GM23338 (cell line): ENCODE measurements around the gene OST4.

Experiments used
- CREB1 ChIP-seq: fragments of 250-450 bp; sonication (Bioruptor Pico); IDR thresholded peaks from 2 replicates; pipeline ENCODE4 v1.5.0; 2020; ENCODE audit warnings: low read depth, mild to moderate bottlenecking, moderate library complexity
- CTCF ChIP-seq, 2 experiments: fragments of 200-600 bp in 1 of 2; sonication (generic) in 1 of 2; conservative IDR thresholded peaks; 2 replicates each; pipeline versions ENCODE4 v1.5.1 to v1.6.1; 2016 to 2017; ENCODE audit warnings: antibody characterized with exemption in 2 of 2, low read depth in 2 of 2, mild to moderate bottlenecking in 2 of 2, moderate library complexity in 1 of 2
- EZH2phosphoT487 ChIP-seq: fragments of 200-600 bp; sonication (generic); IDR thresholded peaks from one replicate; pipeline ENCODE4 v1.8.1; 2018; ENCODE audit warnings: antibody characterized with exemption; ENCODE audit not compliant: unreplicated experiment
- JUNB ChIP-seq: IDR thresholded peaks from one replicate; pipeline ENCODE4 v1.6.1; 2016; ENCODE audit warnings: antibody characterized with exemption; ENCODE audit not compliant: unreplicated experiment
- POLR2AphosphoS5 ChIP-seq: IDR thresholded peaks from 2 replicates; pipeline ENCODE4 v1.6.1; 2016; ENCODE audit warnings: antibody characterized with exemption, low read depth

DNA sequence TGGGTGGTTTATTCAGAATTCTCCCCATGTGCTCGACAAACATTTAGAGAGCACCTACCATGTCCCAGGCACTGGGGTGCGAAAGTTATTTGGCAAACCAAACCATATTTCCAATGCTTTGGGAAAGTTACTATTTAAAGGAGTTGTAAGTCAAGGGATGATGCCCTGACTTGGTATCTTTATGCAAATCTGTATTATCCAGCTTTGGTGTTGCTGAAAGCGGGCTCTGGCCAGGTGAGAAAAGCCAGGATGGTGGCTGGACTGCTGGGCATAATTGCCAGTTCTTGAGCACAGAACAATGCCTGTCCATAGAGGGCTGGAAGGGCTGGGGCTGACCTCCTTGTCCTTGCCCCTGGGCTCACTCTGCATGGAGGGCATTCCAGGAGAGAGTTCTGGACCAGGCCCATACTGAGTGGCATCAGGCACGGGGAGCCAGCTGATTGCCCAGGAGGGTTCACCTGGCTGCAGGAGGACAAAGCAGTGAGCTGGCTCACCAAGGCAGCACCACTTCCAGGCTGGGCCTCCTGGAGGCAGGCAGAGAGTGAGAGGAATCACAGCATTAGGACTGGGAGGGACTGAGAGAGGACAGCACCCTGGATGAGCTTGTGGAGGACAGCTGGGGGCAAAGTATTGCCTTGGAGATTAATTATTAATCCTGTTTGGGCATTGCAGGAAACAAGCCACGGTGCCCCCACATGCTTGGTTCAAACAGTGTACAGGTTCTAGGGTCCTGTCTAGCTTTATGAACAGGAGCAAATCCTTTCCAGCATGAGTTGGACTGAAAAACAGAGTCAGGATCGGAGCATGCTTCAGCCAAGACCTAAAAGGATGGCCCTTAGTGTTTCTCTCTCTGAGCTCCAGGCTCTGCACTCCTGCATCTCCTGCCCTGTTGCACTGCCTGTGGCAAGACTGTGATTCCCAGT is 22.2 kb upstream of the OST4 start:
- no peak for TF ChIP-seq CTCF (conservative IDR thresholded peaks at IDR 0.05; ENCODE audit: low read depth in 2 of 2)
- no peak for TF ChIP-seq JUNB
- no peak for TF ChIP-seq CREB1
- TF ChIP-seq EZH2phosphoT487 = no peak
- no peak for TF ChIP-seq POLR2AphosphoS5
